ENCODE measurements around the gene TMEM239. TPM values are rescaled to one million over a fixed set of nuclear protein-coding genes. Genes with fewer than 3 reads are reported as not detected.

The TMEM239 gene
- total RNA-seq, 1 experiment from 2014 or later = not detected

Other genes starting within 250 kb of the TMEM239 start
- gene NOP56, start 163.7 kb upstream of the TMEM239 start, total RNA-seq (2014; rRNA removed; shearing (Covaris generic); ENCODE audit: low replicate concordance) = 214 and 336 TPM in 2 replicates
- 190 and 266 TPM in 2 replicates for gene IDH3B, start 152.1 kb upstream of the TMEM239 start, total RNA-seq (2014; rRNA removed; shearing (Covaris generic); ENCODE audit: low replicate concordance)
- 9.6 and 12.7 TPM in 2 replicates for gene EBF4, start 123.6 kb upstream of the TMEM239 start, total RNA-seq (2014; rRNA removed; shearing (Covaris generic); ENCODE audit: low replicate concordance)
- not detected in 2 replicates for gene CPXM1, start 15.7 kb upstream of the TMEM239 start, total RNA-seq (2014; rRNA removed; shearing (Covaris generic); ENCODE audit: low replicate concordance)
- gene C20orf141, start 1.4 kb upstream of the TMEM239 start, total RNA-seq (2014; rRNA removed; shearing (Covaris generic); ENCODE audit: low replicate concordance) = not detected in 2 replicates
- gene PCED1A, start 24.3 kb downstream of the TMEM239 start, total RNA-seq (2014; rRNA removed; shearing (Covaris generic); ENCODE audit: low replicate concordance) = 31.8 and 37.3 TPM in 2 replicates
- 47.5 and 50.6 TPM in 2 replicates for gene VPS16, start 24.4 kb downstream of the TMEM239 start, total RNA-seq (2014; rRNA removed; shearing (Covaris generic); ENCODE audit: low replicate concordance)
- 16.9 and 26.9 TPM in 2 replicates for gene PTPRA, start 57.1 kb downstream of the TMEM239 start, total RNA-seq (2014; rRNA removed; shearing (Covaris generic); ENCODE audit: low replicate concordance)
- gene GNRH2, start 227.3 kb downstream of the TMEM239 start, total RNA-seq (2014; rRNA removed; shearing (Covaris generic); ENCODE audit: low replicate concordance) = not detected in 2 replicates
- 131 and 216 TPM in 2 replicates for gene MRPS26, start 229.7 kb downstream of the TMEM239 start, total RNA-seq (2014; rRNA removed; shearing (Covaris generic); ENCODE audit: low replicate concordance)

Data from Caki2 (cell line).